HG02884 (cell line): ENCODE measurements around the gene NEAT1.

ENCODE experiments used
- ATAC-seq: cut with Tn5 transposase; IDR thresholded peaks from one replicate; pipeline ENCODE4 v1.9.1; 2021; ENCODE audit warnings: mild to moderate bottlenecking, moderate library complexity; ENCODE audit not compliant: unreplicated experiment

The NEAT1 gene

GRCh38 chr11:65421794-65422632 lies 585 bp upstream of the NEAT1 start:
- no peak for ATAC-seq

GRCh38 chr11:65423516-65424204 lies 1.1 kb downstream of the NEAT1 start:
- ATAC-seq = no peak

GRCh38 chr11:65424205-65425104 lies 1.9 kb downstream of the NEAT1 start:
- no peak for ATAC-seq

GRCh38 chr11:65425105-65425970 lies 2.7 kb downstream of the NEAT1 start:
- no peak for ATAC-seq

GRCh38 chr11:65425971-65426838 lies 3.6 kb downstream of the NEAT1 start:
- ATAC-seq = no peak

GRCh38 chr11:65426839-65427690 lies 4.5 kb downstream of the NEAT1 start:
- no peak for ATAC-seq

- no peak for ATAC-seq
These were observed 5.3 kb downstream of the NEAT1 start for GRCh38 chr11:65427691-65428577.

- no peak for ATAC-seq
These were observed 6.0 kb downstream of the NEAT1 start for GRCh38 chr11:65428578-65429067.

GRCh38 chr11:65429068-65429681 lies 6.6 kb downstream of the NEAT1 start:
- ATAC-seq = no peak

- no peak for ATAC-seq
These were observed 7.3 kb downstream of the NEAT1 start for GRCh38 chr11:65429724-65430405.

GRCh38 chr11:65430406-65431217 lies 8.0 kb downstream of the NEAT1 start:
- no peak for ATAC-seq

GRCh38 chr11:65431451-65432099 lies 9.0 kb downstream of the NEAT1 start:
- no peak for ATAC-seq

GRCh38 chr11:65432100-65432650 lies 9.6 kb downstream of the NEAT1 start:
- ATAC-seq = no peak

GRCh38 chr11:65432686-65433582 lies 10.3 kb downstream of the NEAT1 start:
- ATAC-seq = no peak
